Ishikawa (cell line): ENCODE data around the gene HARBI1.

ENCODE experiments used
- CEBPB ChIP-seq: IDR thresholded peaks from 2 replicates; pipeline ENCODE4 v1.6.1; 2012
- CREB1 ChIP-seq: IDR thresholded peaks from 2 replicates; pipeline ENCODE4 v1.6.1; 2012; ENCODE audit warnings: low read depth
- EGR1 ChIP-seq: IDR thresholded peaks from 2 replicates; pipeline ENCODE4 v1.6.1; 2012
- EP300 ChIP-seq: IDR thresholded peaks from 2 replicates; pipeline ENCODE4 v1.6.1; 2012; ENCODE audit warnings: borderline replicate concordance
- FOXM1 ChIP-seq: IDR thresholded peaks from 2 replicates; pipeline ENCODE4 v1.6.1; 2012; ENCODE audit warnings: low read depth, borderline replicate concordance
- MAX ChIP-seq: IDR thresholded peaks from 2 replicates; pipeline ENCODE4 v1.6.1; 2012
- NFIC ChIP-seq: IDR thresholded peaks from 2 replicates; pipeline ENCODE4 v1.6.1; 2012
- RAD21 ChIP-seq: IDR thresholded peaks from 2 replicates; pipeline ENCODE4 v1.6.1; 2012; ENCODE audit warnings: low read depth
- REST ChIP-seq: IDR thresholded peaks from 2 replicates; pipeline ENCODE4 v1.6.1; 2012; ENCODE audit warnings: low read depth, mild to moderate bottlenecking
- TAF1 ChIP-seq: IDR thresholded peaks from 2 replicates; pipeline ENCODE4 v1.6.1; 2012; ENCODE audit warnings: low read depth, mild to moderate bottlenecking
- TCF12 ChIP-seq: IDR thresholded peaks from 2 replicates; pipeline ENCODE4 v1.6.1; 2012; ENCODE audit warnings: low read depth
- TEAD4 ChIP-seq: IDR thresholded peaks from 2 replicates; pipeline ENCODE4 v1.6.1; 2012
- USF1 ChIP-seq: IDR thresholded peaks from 2 replicates; pipeline ENCODE4 v1.6.1; 2012
- YY1 ChIP-seq: IDR thresholded peaks from 2 replicates; pipeline ENCODE4 v1.6.1; 2012; ENCODE audit warnings: low read depth
- ZBTB7A ChIP-seq: IDR thresholded peaks from 2 replicates; pipeline ENCODE4 v1.6.1; 2012; ENCODE audit warnings: low read depth

The HARBI1 gene

GRCh38 chr11:46663277-46663940 lies 46.4 kb upstream of the HARBI1 start:
- no peak for TF ChIP-seq FOXM1
- TF ChIP-seq REST = no peak

GRCh38 chr11:46662366-46662765 lies 45.3 kb upstream of the HARBI1 start:
- TF ChIP-seq MAX (no peak), TEAD4 (no peak), EP300 (no peak), USF1 (no peak), ZBTB7A (no peak), RAD21 (no peak), YY1 (no peak), EGR1 (no peak), TAF1 (no peak), NFIC (no peak), REST (no peak), FOXM1 (no peak)

GRCh38 chr11:46661836-46662235 lies 44.8 kb upstream of the HARBI1 start:
- TF ChIP-seq NFIC (no peak), ZBTB7A (no peak), FOXM1 (no peak), REST (no peak)

- TF ChIP-seq TCF12 (no peak), USF1 (no peak), ZBTB7A (no peak), RAD21 (no peak), TAF1 (no peak)
Measured at GRCh38 chr11:46659908-46660307, 42.9 kb upstream of the HARBI1 start.

GRCh38 chr11:46658259-46658658 lies 41.2 kb upstream of the HARBI1 start:
- TF ChIP-seq EGR1 (no peak), ZBTB7A (no peak), REST (no peak), MAX (no peak), FOXM1 (no peak), EP300 (no peak), TAF1 (no peak), CREB1 (no peak), TCF12 (no peak), CEBPB (no peak), NFIC (no peak), USF1 (no peak), RAD21 (no peak), YY1 (no peak), TEAD4 (no peak)
